Measurements from ENCODE around the gene TIMD4.

The TIMD4 gene

GRCh38 chr5:156920861-156921431 lies 42.1 kb downstream of the TIMD4 start:
- no peak overlapping the region for H3K27ac ChIP-seq
- no peak for TF ChIP-seq CTCF (conservative IDR thresholded peaks at IDR 0.05)

DNA sequence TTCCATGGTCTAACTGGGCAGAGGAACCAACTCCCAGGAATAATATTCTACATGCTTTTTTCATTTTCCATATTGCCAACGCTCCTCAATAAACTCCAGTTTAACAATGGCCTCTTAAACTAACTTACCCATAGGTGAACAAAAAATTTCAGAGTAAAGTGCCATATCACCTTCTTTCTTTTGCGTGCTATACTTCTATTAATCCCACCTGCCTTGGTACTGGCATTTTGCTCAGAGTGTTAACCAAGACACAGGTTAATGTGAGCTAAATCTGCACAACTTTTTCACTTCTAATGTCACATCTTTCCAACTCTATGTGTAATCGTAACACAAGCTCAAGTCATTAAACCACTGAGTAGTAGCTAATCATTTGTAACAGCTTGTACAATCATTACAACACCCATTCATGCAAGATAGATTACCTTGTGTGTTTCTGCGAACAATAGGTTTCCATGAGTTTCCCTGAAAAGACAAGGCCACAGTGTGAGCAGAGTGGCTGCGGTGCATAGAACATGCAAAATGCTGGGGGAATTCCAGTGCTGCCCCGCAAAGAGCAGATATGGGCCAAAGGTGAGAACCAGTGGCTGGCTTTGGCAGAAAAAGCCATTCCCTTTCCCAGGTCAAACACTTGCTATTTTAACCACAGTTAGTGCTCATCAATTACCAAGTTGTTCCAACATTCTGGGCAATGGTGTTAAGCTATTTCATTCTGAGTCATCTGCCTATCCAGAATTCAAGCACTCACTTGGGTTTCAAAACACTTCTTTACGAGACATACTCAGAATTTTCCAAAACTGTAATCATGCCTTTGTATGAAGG lies 42.8 kb downstream of the TIMD4 start:
- TF ChIP-seq CTCF (conservative IDR thresholded peaks at IDR 0.05): no peak
- H3K27ac ChIP-seq: no peak overlapping the region

- no peak for TF ChIP-seq CTCF (conservative IDR thresholded peaks at IDR 0.05)
- no peak overlapping the region for H3K27ac ChIP-seq
These were observed 44.6 kb downstream of the TIMD4 start for GRCh38 chr5:156918311-156918845.

- no peak for TF ChIP-seq CTCF (conservative IDR thresholded peaks at IDR 0.05)
- H3K27ac ChIP-seq: peak overlapping the region; percentile 86
These were observed 48.7 kb downstream of the TIMD4 start for GRCh38 chr5:156914371-156914737.

- no peak for TF ChIP-seq CTCF (conservative IDR thresholded peaks at IDR 0.05)
- H3K27ac ChIP-seq: peak overlapping the region; percentile 86
These were observed 49.2 kb downstream of the TIMD4 start for GRCh38 chr5:156913719-156914370.

DNA sequence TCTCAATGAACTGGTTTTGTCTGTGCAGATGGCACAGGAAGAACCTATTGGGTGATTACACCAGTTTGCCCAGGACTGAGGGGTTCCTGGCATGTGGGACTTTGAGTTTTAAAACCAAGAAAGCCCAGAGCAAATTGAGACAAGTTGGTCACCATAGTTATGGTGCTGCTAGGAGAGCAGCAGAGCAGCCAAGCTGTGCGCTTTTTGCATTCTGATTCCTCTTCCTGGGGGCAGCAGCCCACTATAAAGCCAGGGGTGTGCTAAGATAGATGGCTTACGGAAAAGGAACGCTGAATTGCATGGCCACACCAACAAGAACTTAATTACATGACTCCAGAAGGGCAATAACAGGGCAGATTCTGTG lies 49.7 kb downstream of the TIMD4 start:
- peak overlapping the region; percentile 86 for H3K27ac ChIP-seq
- TF ChIP-seq CTCF (conservative IDR thresholded peaks at IDR 0.05): no peak

- peak overlapping the region; percentile 86 for H3K27ac ChIP-seq
- TF ChIP-seq CTCF (conservative IDR thresholded peaks at IDR 0.05): no peak
These were observed 50.2 kb downstream of the TIMD4 start for GRCh38 chr5:156912869-156913268.

All from VCaP (cell line).